ENCODE measurements around the gene PAN3.

Gene PAN3

GRCh38 chr13:28267497-28267896, 129.2 kb downstream of the PAN3 start (continued):
- TF ChIP-seq ZNF513 (tag by site-specific recombination; IDR thresholded peaks at IDR 0.05) (no peak), IKZF3 (tag by site-specific recombination; IDR thresholded peaks at IDR 0.05) (no peak), ZNF776 (tag by site-specific recombination; IDR thresholded peaks at IDR 0.05; ENCODE audit: borderline replicate concordance) (no peak), ZFP3 (tag by site-specific recombination; IDR thresholded peaks at IDR 0.05; ENCODE audit: low read depth) (no peak)

- H3K4me3 ChIP-seq (ENCODE audit: low read depth, low read length) = no peak overlapping the region
- POLR2A ChIA-PET = no interaction called here
- CTCF ChIA-PET = no interaction called here
These were observed 130.5 kb downstream of the PAN3 start for GRCh38 chr13:28268800-28269223.

More at GRCh38 chr13:28268800-28269223, 130.5 kb downstream of the PAN3 start:
- no peaks in the 10 kb centered on the region for H3K9me3 ChIP-seq (ENCODE audit: control insufficient read depth, insufficient read depth, low read depth, low read length)
- H3K4me1 ChIP-seq (ENCODE audit: control insufficient read depth, insufficient read depth, low read length) = no peaks in the 10 kb centered on the region
- no peak for TF ChIP-seq ZNF513 (tag by site-specific recombination; IDR thresholded peaks at IDR 0.05)
- TF ChIP-seq ZBTB10 (tag by site-specific recombination; IDR thresholded peaks at IDR 0.05) = no peak
- TF ChIP-seq ZNF426 (tag by site-specific recombination; IDR thresholded peaks at IDR 0.05) = no peak
- TF ChIP-seq ZNF529 (tag by site-specific recombination; IDR thresholded peaks at IDR 0.05; ENCODE audit: insufficient replicate concordance) = no peak
- TF ChIP-seq ZNF140 (tag by site-specific recombination; IDR thresholded peaks at IDR 0.05) = no peak
- TF ChIP-seq REST (tag by site-specific recombination; IDR thresholded peaks at IDR 0.05) = no peak
- no peak for TF ChIP-seq KLF9 (tag by site-specific recombination; IDR thresholded peaks at IDR 0.05; ENCODE audit: low read depth)
- TF ChIP-seq ZSCAN4 (tag by site-specific recombination; IDR thresholded peaks at IDR 0.05) = no peak
- TF ChIP-seq REPIN1 (tag by site-specific recombination; IDR thresholded peaks at IDR 0.05; ENCODE audit: low read depth) = no peak
- TF ChIP-seq ZFP41 (tag by site-specific recombination; IDR thresholded peaks at IDR 0.05; ENCODE audit: borderline replicate concordance) = no peak
- no peak for TF ChIP-seq ZBTB44 (tag by site-specific recombination; IDR thresholded peaks at IDR 0.05)
- TF ChIP-seq ZNF214 (tag by site-specific recombination; IDR thresholded peaks at IDR 0.05; ENCODE audit: borderline replicate concordance) = no peak
- no peak for TF ChIP-seq YY2 (tag by site-specific recombination; IDR thresholded peaks at IDR 0.05)
- no peak for TF ChIP-seq ZNF350 (tag by site-specific recombination; IDR thresholded peaks at IDR 0.05)
- TF ChIP-seq ZNF138 (tag by site-specific recombination; IDR thresholded peaks at IDR 0.05; ENCODE audit: borderline replicate concordance) = no peak
- H3K27ac ChIP-seq (ENCODE audit: extremely low read depth, low read depth, low read length) = no peak overlapping the region
- H3K36me3 ChIP-seq (ENCODE audit: control insufficient read depth in 2 of 2, insufficient read depth in 1 of 2, low read length in 2 of 2) = peaks cover 3 to 33% of the 10 kb centered on the region in 2 experiments; a peak in 2 of 3 replicates

Measured in HEK293 (cell line).